H9 (cell line): Measurements from ENCODE around the gene OST4. TPM values are rescaled to one million over a fixed set of nuclear protein-coding genes. Genes with fewer than 3 reads are reported as not detected.

Experiments
- DNase-seq: peaks from one replicate; pipeline ENCODE4 v3.0.0-alpha.2; 2017
- H2AFZ ChIP-seq: one replicate; pipeline ENCODE4 v1.6.1; 2013; ENCODE audit warnings: mild to moderate bottlenecking, low read length, control low read depth, moderate library complexity
- H2AK5ac ChIP-seq: 2 replicates; pipeline ENCODE4 v1.6.1; 2013; ENCODE audit warnings: low read length, control low read depth, mixed read lengths; ENCODE audit not compliant: insufficient read length
- H2BK120ac ChIP-seq: one replicate; pipeline ENCODE4 v1.6.1; 2013; ENCODE audit warnings: low read depth, mild to moderate bottlenecking, low read length, control low read depth, inconsistent platforms; ENCODE audit not compliant: poor library complexity, severe bottlenecking
- H2BK12ac ChIP-seq: 2 replicates; pipeline ENCODE4 v1.6.1; 2013; ENCODE audit warnings: low read length, control low read depth, mixed read lengths, low read depth; ENCODE audit not compliant: insufficient read length
- H2BK15ac ChIP-seq: 2 replicates; pipeline ENCODE4 v1.6.1; 2013; ENCODE audit warnings: low read depth, low read length, control low read depth
- H2BK20ac ChIP-seq: one replicate; pipeline ENCODE4 v1.6.1; 2013; ENCODE audit warnings: low read depth, mild to moderate bottlenecking, low read length, control low read depth, inconsistent platforms; ENCODE audit not compliant: poor library complexity, severe bottlenecking
- H2BK5ac ChIP-seq: 2 replicates; pipeline ENCODE4 v1.6.1; 2013; ENCODE audit warnings: low read length, control low read depth, mixed read lengths; ENCODE audit not compliant: insufficient read length
- H3K14ac ChIP-seq: 2 replicates; pipeline ENCODE4 v1.6.1; 2013; ENCODE audit warnings: low read length, control low read depth; ENCODE audit not compliant: insufficient read depth
- H3K18ac ChIP-seq: 2 replicates; pipeline ENCODE4 v1.6.1; 2013; ENCODE audit warnings: low read depth, mild to moderate bottlenecking, mixed read lengths, low read length, control low read depth; ENCODE audit not compliant: insufficient read length
- H3K23ac ChIP-seq: 2 replicates; pipeline ENCODE4 v1.6.1; 2013; ENCODE audit warnings: low read length, control low read depth, mixed read lengths, low read depth; ENCODE audit not compliant: insufficient read length
- H3K23me2 ChIP-seq: 2 replicates; pipeline ENCODE4 v1.6.1; 2013; ENCODE audit warnings: low read depth, mild to moderate bottlenecking, mixed read lengths, low read length, control low read depth; ENCODE audit not compliant: insufficient read length, poor library complexity, severe bottlenecking
- H3K27ac ChIP-seq: 2 replicates; pipeline ENCODE4 v1.5.1; 2013; ENCODE audit warnings: low read length, control low read depth, mixed read lengths, low read depth; ENCODE audit not compliant: insufficient read length
- H3K27me3 ChIP-seq: 2 replicates; pipeline ENCODE4 v1.6.1; 2013; ENCODE audit warnings: low read length, control low read depth, inconsistent platforms; ENCODE audit not compliant: insufficient read depth
- H3K4ac ChIP-seq: 2 replicates; pipeline ENCODE4 v1.6.1; 2013; ENCODE audit warnings: low read depth, mild to moderate bottlenecking, control low read depth, inconsistent platforms, low read length, moderate library complexity
- H3K4me1 ChIP-seq: 2 replicates; pipeline ENCODE4 v1.6.1; 2013; ENCODE audit warnings: low read length, control low read depth, inconsistent platforms; ENCODE audit not compliant: insufficient read depth
- H3K4me2 ChIP-seq: 2 replicates; pipeline ENCODE4 v1.6.1; 2013; ENCODE audit warnings: low read length, control low read depth, mixed read lengths; ENCODE audit not compliant: insufficient read length, insufficient read depth
- H3K56ac ChIP-seq: 2 replicates; pipeline ENCODE4 v1.6.1; 2013; ENCODE audit warnings: low read depth, mild to moderate bottlenecking, mixed read lengths, low read length, control low read depth; ENCODE audit not compliant: insufficient read length
- H3K79me1 ChIP-seq: 2 replicates; pipeline ENCODE4 v1.6.1; 2013; ENCODE audit warnings: low read depth, mild to moderate bottlenecking, moderate library complexity, low read length, control low read depth, inconsistent platforms; ENCODE audit not compliant: insufficient read depth, poor library complexity, severe bottlenecking
- H3K79me2 ChIP-seq: 2 replicates; pipeline ENCODE4 v1.6.1; 2013; ENCODE audit warnings: low read length, control low read depth, inconsistent platforms; ENCODE audit not compliant: insufficient read depth
- H3K9ac ChIP-seq: 2 replicates; pipeline ENCODE4 v1.6.1; 2013; ENCODE audit warnings: low read length, control low read depth, mixed read lengths; ENCODE audit not compliant: insufficient read length; ENCODE audit errors: extremely low read depth
- H3K9me3 ChIP-seq: one replicate; pipeline ENCODE4 v1.6.1; 2013; ENCODE audit warnings: low read depth, low read length, inconsistent platforms; ENCODE audit not compliant: control insufficient read depth
- H3T11ph ChIP-seq: one replicate; pipeline ENCODE4 v1.6.1; 2013; ENCODE audit warnings: mild to moderate bottlenecking, low read length, control low read depth, inconsistent platforms
- H4K20me1 ChIP-seq: one replicate; pipeline ENCODE4 v1.6.1; 2013; ENCODE audit not compliant: control insufficient read depth, insufficient read length, insufficient read depth
- H4K5ac ChIP-seq: 2 replicates; pipeline ENCODE4 v1.6.1; 2013; ENCODE audit warnings: low read depth, mild to moderate bottlenecking, mixed read lengths, low read length, control low read depth; ENCODE audit not compliant: insufficient read length
- H4K8ac ChIP-seq: replicated peaks from 2 replicates; pipeline ENCODE4 v1.6.1; 2013; ENCODE audit warnings: low read length, control low read depth, mixed read lengths, low read depth; ENCODE audit not compliant: insufficient read length
- H4K91ac ChIP-seq: 2 replicates; pipeline ENCODE4 v1.6.1; 2013; ENCODE audit warnings: low read depth, mild to moderate bottlenecking, moderate library complexity, mixed read lengths, low read length, control low read depth; ENCODE audit not compliant: insufficient read length
- H3K27ac Mint-ChIP-seq, 3 experiments: 2 replicates in 2 of 3; 3 replicates in 1 of 3; pipeline ENCODE4 v1.8.0; 2020 to 2021; ENCODE audit warnings: mixed read lengths in 3 of 3, mild to moderate bottlenecking in 1 of 3, moderate library complexity in 1 of 3
- H3K27me3 Mint-ChIP-seq: 2 replicates; pipeline ENCODE4 v1.8.0; 2021; ENCODE audit warnings: low read depth, mild to moderate bottlenecking, moderate library complexity, mixed read lengths
- H3K36me3 Mint-ChIP-seq, 3 experiments: 2 replicates in 2 of 3; 3 replicates in 1 of 3; pipeline ENCODE4 v1.8.0; 2020 to 2021; ENCODE audit warnings: low read depth in 3 of 3, mixed read lengths in 3 of 3; ENCODE audit not compliant: insufficient read depth in 1 of 3
- H3K4me1 Mint-ChIP-seq, 2 experiments: 2 replicates each; pipeline ENCODE4 v1.8.0; 2020; ENCODE audit warnings: mixed read lengths in 2 of 2
- H3K4me3 Mint-ChIP-seq, 2 experiments: 2 replicates in 1 of 2; 3 replicates in 1 of 2; pipeline ENCODE4 v1.8.0; 2020 to 2021; ENCODE audit warnings: mild to moderate bottlenecking in 2 of 2, mixed read lengths in 2 of 2, moderate library complexity in 1 of 2
- H3K9me3 Mint-ChIP-seq, 2 experiments: 2 replicates in 1 of 2; 3 replicates in 1 of 2; pipeline ENCODE4 v1.8.0; 2020; ENCODE audit warnings: mild to moderate bottlenecking in 2 of 2, mixed read lengths in 2 of 2, moderate library complexity in 1 of 2
- CTCF ChIP-seq: fragments of 200-600 bp; sonication (generic); conservative IDR thresholded peaks from 3 replicates; pipeline ENCODE4 v1.8.0; 2021; ENCODE audit warnings: antibody characterized with exemption, mild to moderate bottlenecking
- WGBS: extraction: QIAGEN DNeasy Blood & Tissue Kit; methylation state at CpG from one replicate; pipeline ENCODE4 v1.1.7; 2013; ENCODE audit warnings: missing lambda C conversion rate, low lambda C conversion rate, mixed read lengths; ENCODE audit not compliant: insufficient read length; ENCODE audit errors: extremely low coverage; 5-methylcytosine and 5-hydroxymethylcytosine counted together
- total RNA-seq: library from RNA; stranded (reverse); gene quantifications from 2 replicates; pipeline ENCODE4 v1.2.1, GENCODE V29; 2021

Gene OST4
- total RNA-seq, 1 experiment from 2014 or later = 215 TPM

DNA sequence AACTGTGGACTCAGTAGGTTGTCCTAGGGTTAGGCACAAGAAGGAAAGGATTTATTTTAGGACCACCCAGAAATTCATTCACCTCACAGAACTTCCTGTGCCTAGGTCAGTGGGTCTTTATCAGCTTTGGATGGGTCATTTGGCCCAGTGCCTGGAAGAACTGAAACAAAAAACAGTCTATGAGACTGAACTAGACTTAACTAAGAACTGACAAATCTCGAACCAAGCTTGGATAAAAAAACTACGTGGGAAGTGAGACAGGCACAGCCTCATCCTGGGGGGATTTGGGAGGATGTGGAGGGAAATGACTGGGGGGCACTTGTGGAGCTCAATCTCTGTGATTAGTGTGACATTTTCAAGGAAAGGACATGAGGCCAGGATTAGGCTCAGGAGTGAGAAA, 2.3 kb upstream of the OST4 start:
- Histone ChIP-seq H3K4me1 (no peaks in the 10 kb centered on the region), H3K9me3 (no peaks in the 10 kb centered on the region), H3K79me1 (peaks cover 2% of the 10 kb centered on the region), H2BK15ac (no peak overlapping the region), H3K27ac (no peak overlapping the region), H3K23ac (no peak overlapping the region), H3K27me3 (no peaks in the 10 kb centered on the region), H3K56ac (no peak overlapping the region), H4K91ac (no peak overlapping the region), H3K18ac (no peak overlapping the region), H4K5ac (no peak overlapping the region), H3K4ac (no peak overlapping the region), H3K9ac (no peak overlapping the region), H3K79me2 (peaks cover 5% of the 10 kb centered on the region; the same call in 1 of the 2 replicates), H4K20me1 (no peaks in the 10 kb centered on the region), H3K14ac (no peak overlapping the region), H3T11ph (no peak overlapping the region), H2BK5ac (no peak overlapping the region), H2BK12ac (no peak overlapping the region), H2BK120ac (no peak overlapping the region), H2BK20ac (no peak overlapping the region), H3K23me2 (peaks cover 12% of the 10 kb centered on the region), H3K4me2 (no peak overlapping the region), H4K8ac (no peak overlapping the region), H2AFZ (no peak overlapping the region), H2AK5ac (no peak overlapping the region)
- DNase-seq = no peak
- H3K4me3 Mint-ChIP-seq = no peak overlapping the region
- peaks cover 20% of the 10 kb centered on the region for H3K27me3 Mint-ChIP-seq
- peaks cover 9 to 21% (median 19%) of the 10 kb centered on the region in 3 experiments; a peak in 6 of 7 replicates for H3K36me3 Mint-ChIP-seq
- 0 out of 7 replicates have a peak overlapping the region, but pooled peaks of 1 of the 3 experiments have one; percentile 1 for H3K27ac Mint-ChIP-seq
- H3K4me1 Mint-ChIP-seq = peaks cover 24 to 32% of the 10 kb centered on the region in 2 experiments
- H3K9me3 Mint-ChIP-seq = no peaks in the 10 kb centered on the region; a peak in 1 of 5 replicates
- no peak for TF ChIP-seq CTCF
- no CpG with 5 or more reads among the region's 2 CpGs for WGBS
